Activated T-helper 1 cell treated with anti-CD3 and anti-CD28 coated beads, Interleukin-12 subunit alpha, Interleukin-12 subunit beta, Interleukin-2, Interleukin-4 antibody, amounts not matched to agents 30 ng/mL and 10 ng/mL and 1 ng/mL, durations not matched to agents 14 hours and 24 hours and 36 hours (primary cell): ENCODE measurements around the gene KCNK4. TPM values are rescaled to one million over a fixed set of nuclear protein-coding genes. Genes with fewer than 3 reads are reported as not detected.

Source experiments
- DNase-seq: peaks from one replicate; pipeline ENCODE4 v3.0.0; 2021; ENCODE audit warnings: low spot score
- H3K27ac Mint-ChIP-seq: one replicate; pipeline ENCODE4 v1.8.0; 2021; ENCODE audit warnings: mild to moderate bottlenecking, mixed read lengths
- H3K27me3 Mint-ChIP-seq: one replicate; pipeline ENCODE4 v1.8.0; 2022; ENCODE audit warnings: mild to moderate bottlenecking, moderate library complexity, mixed read lengths; ENCODE audit not compliant: insufficient read depth
- H3K36me3 Mint-ChIP-seq: one replicate; pipeline ENCODE4 v1.8.0; 2021; ENCODE audit warnings: low read depth, mixed read lengths
- H3K4me1 Mint-ChIP-seq: one replicate; pipeline ENCODE4 v1.8.0; 2021; ENCODE audit warnings: low read depth, mixed read lengths
- H3K4me3 Mint-ChIP-seq: one replicate; pipeline ENCODE4 v1.8.0; 2021; ENCODE audit warnings: mild to moderate bottlenecking, moderate library complexity, mixed read lengths
- H3K9me3 Mint-ChIP-seq: one replicate; pipeline ENCODE4 v1.8.0; 2021; ENCODE audit warnings: mixed read lengths
- intact Hi-C: fragments of 100-400 bp; cut with micrococcal nuclease; formaldehyde crosslinking; loops from one replicate; pipeline ENCODE4 v1.15.1; 2024
- total RNA-seq: library from RNA; stranded (reverse); gene quantifications from 2 replicates; pipeline ENCODE4 v1.2.3, GENCODE V29; 2022

The KCNK4 gene
- total RNA-seq, 1 donor from 2014 or later, result 0.16 TPM

DNA sequence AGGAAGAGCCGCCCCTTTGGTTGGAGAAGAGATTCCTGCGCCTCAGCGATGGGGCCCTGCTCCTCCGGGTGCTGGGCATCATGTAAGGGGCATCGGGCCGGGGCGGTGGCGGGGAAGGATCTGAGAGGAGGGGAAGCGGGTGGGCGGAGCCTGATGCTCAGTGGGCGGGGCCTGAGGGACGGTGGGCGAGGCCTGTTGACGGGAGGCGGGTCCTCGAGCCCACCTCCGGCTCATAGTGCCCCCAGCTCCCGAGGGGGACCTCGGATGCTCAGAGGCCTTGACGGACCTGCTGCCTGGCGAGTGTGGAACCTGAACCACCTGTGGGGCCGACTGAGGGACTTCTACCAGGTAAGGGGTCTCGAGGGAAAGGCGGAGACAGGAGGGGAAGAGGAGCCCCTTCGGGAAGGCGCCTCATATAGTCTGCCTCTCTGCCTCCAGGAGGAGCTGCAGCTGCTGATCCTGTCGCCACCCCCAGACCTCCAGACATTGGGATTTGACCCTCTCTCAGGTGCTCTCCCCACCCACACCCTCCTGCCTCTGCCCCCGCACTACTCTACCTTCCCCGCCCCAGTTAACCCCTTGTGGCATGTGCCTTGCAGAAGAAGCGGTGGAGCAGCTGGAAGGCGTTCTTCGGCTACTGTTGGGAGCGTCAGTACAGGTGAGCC lies 49.7 kb downstream of the KCNK4 start:
- Mint-ChIP-seq H3K9me3 (no peaks in the 10 kb centered on the region), H3K4me1 (peaks cover 32% of the 10 kb centered on the region), H3K36me3 (peaks cover 10% of the 10 kb centered on the region), H3K27me3 (no peaks in the 10 kb centered on the region), H3K4me3 (peak overlapping the region; percentile 91), H3K27ac (peak overlapping the region; percentile 94)
- intact Hi-C loops, result loop anchor here (1.0 to 2.0 kb wide), 5 partner anchors 10 to 100 kb away; partner anchors contain the start of genes BAD, ESRRA, FKBP2 and GPR137
- DNase-seq, result peak; percentile 72

GRCh38 chr11:64341429-64341828 lies 50.3 kb downstream of the KCNK4 start:
- peak overlapping the region; percentile 91 for H3K4me3 Mint-ChIP-seq
- intact Hi-C loops, result loop anchor here (2.0 kb wide), 1 partner anchor 57 kb away; the partner anchor contains the start of genes BAD and GPR137
- no peak for DNase-seq
- H3K9me3 Mint-ChIP-seq, result no peaks in the 10 kb centered on the region
- H3K27me3 Mint-ChIP-seq, result no peaks in the 10 kb centered on the region
- H3K27ac Mint-ChIP-seq, result peak overlapping the region; percentile 52
- peaks cover 32% of the 10 kb centered on the region for H3K4me1 Mint-ChIP-seq
- H3K36me3 Mint-ChIP-seq, result peaks cover 12% of the 10 kb centered on the region

GRCh38 chr11:64341851-64342791 lies 51.0 kb downstream of the KCNK4 start:
- intact Hi-C loops, result loop anchor here (1.0 to 2.0 kb wide), 2 partner anchors 17 to 57 kb away; partner anchors contain the start of genes BAD, GPR137 and RPS6KA4

GRCh38 chr11:64342869-64343745 lies 52.0 kb downstream of the KCNK4 start:
- Mint-ChIP-seq H3K4me1 (peaks cover 23% of the 10 kb centered on the region), H3K9me3 (no peaks in the 10 kb centered on the region), H3K36me3 (peaks cover 15% of the 10 kb centered on the region), H3K27me3 (no peaks in the 10 kb centered on the region), H3K4me3 (peak overlapping the region; percentile 39), H3K27ac (no peak overlapping the region)
- intact Hi-C loops, result loop anchor here (1.0 kb wide), 1 partner anchor 16 kb away; the partner anchor contains the start of gene RPS6KA4
- DNase-seq, result no peak

More at GRCh38 chr11:64341851-64342791, 51.0 kb downstream of the KCNK4 start:
- Mint-ChIP-seq H3K27me3 (no peaks in the 10 kb centered on the region), H3K27ac (no peak overlapping the region), H3K9me3 (no peaks in the 10 kb centered on the region), H3K4me1 (peaks cover 32% of the 10 kb centered on the region), H3K4me3 (peak overlapping the region; percentile 39), H3K36me3 (peaks cover 14% of the 10 kb centered on the region)
- peak; percentile 91 for DNase-seq

DNA sequence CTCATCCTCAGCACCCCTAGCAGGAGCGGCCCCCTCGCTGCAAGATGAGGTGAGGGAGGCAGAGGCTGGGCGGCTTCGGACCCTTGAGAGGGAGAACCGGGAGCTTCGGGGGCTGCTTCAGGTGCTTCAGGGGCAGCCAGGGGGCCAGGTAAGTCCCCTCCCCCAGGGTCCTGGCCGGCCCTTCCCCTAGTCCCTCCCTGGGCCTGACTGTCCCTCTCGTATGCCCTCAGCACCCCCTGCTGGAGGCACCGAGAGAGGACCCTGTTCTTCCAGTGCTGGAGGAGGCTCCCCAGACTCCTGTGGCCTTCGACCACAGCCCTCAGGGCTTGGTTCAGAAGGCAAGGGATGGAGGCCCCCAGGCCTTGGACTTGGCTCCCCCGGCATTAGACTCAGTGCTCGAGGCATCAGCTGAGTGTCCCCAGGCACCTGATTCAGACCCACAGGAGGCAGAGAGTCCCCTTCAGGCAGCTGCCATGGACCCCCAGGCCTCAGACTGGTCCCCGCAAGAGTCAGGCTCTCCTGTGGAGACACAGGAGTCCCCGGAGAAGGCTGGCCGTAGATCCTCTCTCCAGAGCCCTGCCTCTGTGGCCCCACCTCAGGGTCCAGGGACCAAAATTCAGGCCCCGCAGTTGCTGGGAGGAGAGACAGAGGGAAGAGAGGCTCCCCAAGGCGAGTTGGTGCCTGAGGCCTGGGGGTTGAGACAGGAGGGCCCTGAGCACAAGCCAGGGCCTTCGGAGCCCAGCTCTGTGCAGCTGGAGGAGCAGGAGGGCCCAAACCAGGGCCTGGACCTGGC lies 52.9 kb downstream of the KCNK4 start:
- peaks cover 15% of the 10 kb centered on the region for H3K36me3 Mint-ChIP-seq
- H3K27ac Mint-ChIP-seq, result no peak overlapping the region
- H3K4me1 Mint-ChIP-seq, result peaks cover 19% of the 10 kb centered on the region
- H3K4me3 Mint-ChIP-seq, result no peak overlapping the region
- H3K27me3 Mint-ChIP-seq, result no peaks in the 10 kb centered on the region
- intact Hi-C loops, result no loop called here
- DNase-seq, result no peak
- H3K9me3 Mint-ChIP-seq, result no peaks in the 10 kb centered on the region

DNA sequence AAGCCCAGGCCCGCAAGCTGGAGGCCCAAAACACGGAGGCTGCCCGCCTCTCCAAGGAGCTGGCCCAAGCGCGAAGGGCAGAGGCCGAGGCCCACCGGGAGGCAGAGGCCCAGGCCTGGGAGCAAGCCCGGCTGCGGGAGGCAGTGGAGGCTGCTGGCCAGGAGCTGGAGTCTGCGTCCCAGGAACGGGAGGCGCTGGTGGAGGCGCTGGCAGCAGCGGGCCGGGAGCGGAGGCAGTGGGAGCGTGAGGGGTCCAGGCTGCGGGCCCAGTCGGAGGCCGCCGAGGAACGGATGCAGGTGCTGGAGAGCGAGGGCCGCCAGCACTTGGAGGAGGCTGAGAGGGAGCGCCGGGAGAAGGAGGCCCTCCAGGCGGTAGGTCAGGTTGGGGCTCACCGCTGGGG lies 53.7 kb downstream of the KCNK4 start:
- no peak overlapping the region for H3K4me3 Mint-ChIP-seq
- intact Hi-C loops, result no loop called here
- DNase-seq, result no peak
- H3K4me1 Mint-ChIP-seq, result peaks cover 11% of the 10 kb centered on the region
- no peak overlapping the region for H3K27ac Mint-ChIP-seq
- peaks cover 15% of the 10 kb centered on the region for H3K36me3 Mint-ChIP-seq
- no peaks in the 10 kb centered on the region for H3K27me3 Mint-ChIP-seq
- no peaks in the 10 kb centered on the region for H3K9me3 Mint-ChIP-seq

DNA sequence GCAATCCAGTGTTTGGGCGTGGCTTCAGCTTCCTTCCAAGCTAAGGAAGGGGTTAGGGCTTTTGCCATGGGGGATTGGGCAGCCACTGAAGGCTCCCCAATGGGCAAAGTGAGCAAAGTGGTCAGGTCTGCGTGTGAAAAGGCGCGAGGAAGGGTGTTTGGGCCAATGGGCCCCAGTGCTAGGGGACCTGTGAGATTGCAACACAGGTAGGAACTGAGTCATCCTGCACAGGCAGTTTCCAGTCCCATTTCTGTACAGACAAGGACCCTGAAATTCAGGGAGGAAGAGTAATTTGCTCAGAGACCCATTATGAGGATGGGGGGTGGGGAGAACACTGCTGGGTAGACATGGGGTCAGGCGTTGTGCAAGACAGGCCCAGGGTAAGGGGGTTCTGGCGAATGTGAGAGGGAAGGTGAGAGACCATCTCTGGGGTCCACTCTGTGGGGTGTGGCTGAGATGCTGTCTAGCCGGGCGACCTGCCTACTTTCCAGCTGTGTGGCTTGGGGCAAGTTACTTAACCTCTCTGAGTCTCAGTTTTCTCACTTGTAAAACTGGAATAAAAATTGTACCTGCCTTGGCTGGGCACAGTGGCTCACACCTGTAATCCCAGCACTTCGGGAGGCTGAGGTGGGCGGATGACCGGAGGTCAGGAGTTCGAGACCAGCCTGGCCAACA lies 56.2 kb downstream of the KCNK4 start:
- Mint-ChIP-seq H3K27me3 (no peaks in the 10 kb centered on the region), H3K4me1 (no peaks in the 10 kb centered on the region)

GRCh38 chr11:64348383-64349024 lies 57.4 kb downstream of the KCNK4 start:
- no peaks in the 10 kb centered on the region for H3K9me3 Mint-ChIP-seq
- H3K27me3 Mint-ChIP-seq, result no peaks in the 10 kb centered on the region
- no peak overlapping the region for H3K27ac Mint-ChIP-seq
- H3K4me3 Mint-ChIP-seq, result no peak overlapping the region
- no peaks in the 10 kb centered on the region for H3K4me1 Mint-ChIP-seq
- intact Hi-C loops, result no loop called here
- peaks cover 16% of the 10 kb centered on the region for H3K36me3 Mint-ChIP-seq
- DNase-seq, result no peak

More for the DNA sequence above, 56.2 kb downstream of the KCNK4 start:
- intact Hi-C loops, result no loop called here
- H3K27ac Mint-ChIP-seq, result peak overlapping the region; percentile 7
- no peak for DNase-seq
- H3K9me3 Mint-ChIP-seq, result no peaks in the 10 kb centered on the region
- no peak overlapping the region for H3K4me3 Mint-ChIP-seq
- H3K36me3 Mint-ChIP-seq, result peaks cover 18% of the 10 kb centered on the region

GRCh38 chr11:64349025-64349387 lies 57.9 kb downstream of the KCNK4 start:
- Mint-ChIP-seq H3K4me3 (no peak overlapping the region), H3K36me3 (peaks cover 16% of the 10 kb centered on the region), H3K9me3 (no peaks in the 10 kb centered on the region), H3K4me1 (no peaks in the 10 kb centered on the region), H3K27me3 (no peaks in the 10 kb centered on the region), H3K27ac (no peak overlapping the region)
- intact Hi-C loops, result no loop called here
- DNase-seq, result no peak

GRCh38 chr11:64349404-64349803 lies 58.3 kb downstream of the KCNK4 start:
- Mint-ChIP-seq H3K27ac (no peak overlapping the region), H3K4me3 (no peak overlapping the region), H3K27me3 (no peaks in the 10 kb centered on the region), H3K36me3 (peaks cover 16% of the 10 kb centered on the region), H3K4me1 (no peaks in the 10 kb centered on the region), H3K9me3 (no peaks in the 10 kb centered on the region)
- intact Hi-C loops, result no loop called here
- no peak for DNase-seq
